Duodenal mucosa (tissue), 2 donors: ENCODE results near the gene PSMF1.
A peak's percentile ranks its signal among the peaks of the same experiment; 100 is the strongest.

Experiments
- H3K27ac ChIP-seq: one replicate; pipeline ENCODE4 v1.7.0; 2013; ENCODE audit warnings: low read depth, low read length
- H3K27me3 ChIP-seq, 2 donors: one replicate each; pipeline ENCODE4 v1.7.0; 2013; ENCODE audit warnings: low read length in 2 of 2, control low read depth in 1 of 2; ENCODE audit not compliant: insufficient read depth in 2 of 2, control insufficient read depth in 1 of 2
- H3K36me3 ChIP-seq, 2 donors: one replicate each; pipeline ENCODE4 v1.7.0; 2013; ENCODE audit warnings: low read length in 2 of 2, control low read depth in 1 of 2; ENCODE audit not compliant: insufficient read depth in 2 of 2, control insufficient read depth in 1 of 2
- H3K4me1 ChIP-seq, 2 donors: one replicate each; pipeline ENCODE4 v1.7.0; 2013; ENCODE audit warnings: low read length in 2 of 2, control low read depth in 1 of 2; ENCODE audit not compliant: insufficient read depth in 2 of 2, control insufficient read depth in 1 of 2
- H3K4me3 ChIP-seq, 2 donors: one replicate each; pipeline ENCODE4 v1.7.0; 2013; ENCODE audit warnings: low read length in 2 of 2, low read depth in 1 of 2
- H3K9ac ChIP-seq, 2 donors: one replicate each; pipeline ENCODE4 v1.7.0; 2013; ENCODE audit warnings: low read length in 2 of 2, low read depth in 1 of 2
- H3K9me3 ChIP-seq, 2 donors: one replicate each; pipeline ENCODE4 v1.7.0; 2013; ENCODE audit warnings: low read length in 2 of 2, control low read depth in 1 of 2; ENCODE audit not compliant: control insufficient read depth in 1 of 2

The PSMF1 gene

GRCh38 chr20:1185316-1185741, 66.9 kb downstream of the PSMF1 start:
- Histone ChIP-seq H3K9me3 (no peaks in the 10 kb centered on the region), H3K27me3 (peaks cover 0 to 5% of the 10 kb centered on the region in 2 donors), H3K9ac (no peak overlapping the region), H3K36me3 (no peaks in the 10 kb centered on the region), H3K27ac (no peak overlapping the region), H3K4me3 (peak overlapping the region; percentile 57 to 63), H3K4me1 (peaks cover 20 to 31% of the 10 kb centered on the region in 2 donors)

GRCh38 chr20:1185790-1186334, 67.5 kb downstream of the PSMF1 start:
- H3K9me3 ChIP-seq: no peaks in the 10 kb centered on the region
- peaks cover 0 to 5% of the 10 kb centered on the region in 2 donors for H3K27me3 ChIP-seq
- H3K36me3 ChIP-seq: no peaks in the 10 kb centered on the region
- H3K27ac ChIP-seq: no peak overlapping the region
- H3K4me1 ChIP-seq: peaks cover 20 to 31% of the 10 kb centered on the region in 2 donors
- H3K9ac ChIP-seq: no peak overlapping the region
- H3K4me3 ChIP-seq: peak overlapping the region; percentile 24 to 53

DNA sequence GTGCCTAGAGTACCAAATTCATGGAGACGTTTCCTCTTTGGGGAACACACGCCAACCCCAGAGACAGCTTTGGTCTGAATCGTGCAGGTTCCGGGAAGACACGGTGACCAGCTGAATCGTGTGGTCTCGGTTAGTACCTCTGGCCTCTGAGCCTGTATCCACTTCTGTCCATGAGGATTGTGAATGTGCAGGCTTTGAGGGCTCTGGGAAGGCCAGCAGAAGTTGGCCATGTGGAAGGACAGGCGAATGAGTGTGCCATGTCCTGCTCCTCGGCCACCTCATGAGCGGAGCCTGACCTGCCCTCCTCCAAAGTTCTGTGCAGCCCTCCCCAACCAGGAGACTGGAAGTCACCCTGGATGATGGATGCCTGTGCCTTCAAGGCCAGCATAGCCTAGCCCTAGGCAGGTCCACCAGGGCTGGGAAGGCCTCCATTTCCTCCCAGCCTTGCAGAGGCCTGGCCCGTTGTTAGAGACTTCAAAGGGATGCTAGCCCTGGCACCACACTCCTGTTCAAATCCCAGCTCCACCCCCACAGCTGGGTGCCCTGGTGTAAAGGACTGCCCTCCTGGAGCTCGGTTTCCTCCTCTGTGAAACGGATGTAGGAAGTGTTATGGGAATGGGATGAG, 68.1 kb downstream of the PSMF1 start:
- no peaks in the 10 kb centered on the region for H3K9me3 ChIP-seq
- peaks cover 0 to 5% of the 10 kb centered on the region in 2 donors for H3K27me3 ChIP-seq
- no peak overlapping the region for H3K27ac ChIP-seq
- H3K36me3 ChIP-seq: no peaks in the 10 kb centered on the region
- H3K9ac ChIP-seq: peak overlapping the region in 1 of 2 donors; percentile 16
- peak overlapping the region; percentile 24 to 53 for H3K4me3 ChIP-seq
- H3K4me1 ChIP-seq: peaks cover 20 to 31% of the 10 kb centered on the region in 2 donors

- no peaks in the 10 kb centered on the region for H3K9me3 ChIP-seq
- H3K27ac ChIP-seq: no peak overlapping the region
- H3K4me1 ChIP-seq: peaks cover 20 to 31% of the 10 kb centered on the region in 2 donors
- H3K36me3 ChIP-seq: no peaks in the 10 kb centered on the region
- peak overlapping the region in 1 of 2 donors; percentile 41 for H3K4me3 ChIP-seq
- H3K27me3 ChIP-seq: peaks cover 0 to 5% of the 10 kb centered on the region in 2 donors
- no peak overlapping the region for H3K9ac ChIP-seq
Measured at GRCh38 chr20:1187605-1188171, 69.3 kb downstream of the PSMF1 start.

DNA sequence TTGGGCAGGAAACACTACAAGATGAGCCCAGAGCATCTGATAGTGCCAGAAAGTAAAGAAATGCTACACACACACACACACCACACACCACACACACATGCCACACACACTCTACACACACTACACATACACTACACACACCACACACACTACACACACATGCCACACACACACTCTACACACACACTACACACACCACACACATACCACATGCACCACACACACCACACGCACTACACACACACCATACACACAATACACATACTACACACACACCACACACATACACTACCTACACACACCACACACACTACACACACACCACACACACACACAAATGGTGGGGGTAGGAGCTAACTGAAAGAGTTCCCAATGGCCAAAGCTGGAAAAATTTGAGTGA, 69.9 kb downstream of the PSMF1 start:
- no peaks in the 10 kb centered on the region for H3K36me3 ChIP-seq
- no peaks in the 10 kb centered on the region for H3K9me3 ChIP-seq
- no peak overlapping the region for H3K9ac ChIP-seq
- H3K27ac ChIP-seq: no peak overlapping the region
- H3K4me1 ChIP-seq: peaks cover 20 to 31% of the 10 kb centered on the region in 2 donors
- peaks cover 0 to 5% of the 10 kb centered on the region in 2 donors for H3K27me3 ChIP-seq
- no peak overlapping the region for H3K4me3 ChIP-seq

- Histone ChIP-seq H3K36me3 (no peaks in the 10 kb centered on the region), H3K9me3 (no peaks in the 10 kb centered on the region), H3K4me1 (peaks cover 20 to 25% of the 10 kb centered on the region in 2 donors), H3K9ac (no peak overlapping the region), H3K27ac (no peak overlapping the region), H3K4me3 (no peak overlapping the region), H3K27me3 (no peaks in the 10 kb centered on the region)
Measured at GRCh38 chr20:1189827-1190226, 71.4 kb downstream of the PSMF1 start.

- Histone ChIP-seq H3K4me1 (peaks cover 24 to 31% of the 10 kb centered on the region in 2 donors), H3K4me3 (no peak overlapping the region), H3K27me3 (no peaks in the 10 kb centered on the region), H3K9me3 (no peaks in the 10 kb centered on the region), H3K36me3 (no peaks in the 10 kb centered on the region), H3K27ac (no peak overlapping the region), H3K9ac (no peak overlapping the region)
Measured at GRCh38 chr20:1190847-1191246, 72.4 kb downstream of the PSMF1 start.

DNA sequence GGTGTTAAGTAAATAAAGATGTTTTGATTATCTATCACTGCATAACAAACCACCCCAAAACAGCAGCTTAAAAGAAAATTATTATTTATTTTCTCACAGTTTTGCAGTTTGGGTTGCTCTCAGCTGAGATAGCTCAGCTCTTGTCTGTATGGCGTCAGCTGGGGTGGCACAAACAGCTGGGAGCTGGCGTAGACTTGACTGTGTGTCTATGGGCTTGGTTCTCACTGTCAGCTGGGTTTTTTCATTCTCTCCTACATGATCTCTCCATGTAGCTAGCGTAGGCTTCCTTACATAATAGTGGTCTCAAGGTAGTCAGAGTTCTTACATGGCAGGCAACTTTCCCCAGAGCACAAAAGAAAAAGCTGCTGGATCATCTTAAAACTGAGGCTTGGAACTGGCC, 72.9 kb downstream of the PSMF1 start:
- Histone ChIP-seq H3K9ac (no peak overlapping the region), H3K27me3 (no peaks in the 10 kb centered on the region), H3K4me1 (peaks cover 20 to 27% of the 10 kb centered on the region in 2 donors), H3K9me3 (no peaks in the 10 kb centered on the region), H3K27ac (no peak overlapping the region), H3K4me3 (no peak overlapping the region), H3K36me3 (no peaks in the 10 kb centered on the region)

DNA sequence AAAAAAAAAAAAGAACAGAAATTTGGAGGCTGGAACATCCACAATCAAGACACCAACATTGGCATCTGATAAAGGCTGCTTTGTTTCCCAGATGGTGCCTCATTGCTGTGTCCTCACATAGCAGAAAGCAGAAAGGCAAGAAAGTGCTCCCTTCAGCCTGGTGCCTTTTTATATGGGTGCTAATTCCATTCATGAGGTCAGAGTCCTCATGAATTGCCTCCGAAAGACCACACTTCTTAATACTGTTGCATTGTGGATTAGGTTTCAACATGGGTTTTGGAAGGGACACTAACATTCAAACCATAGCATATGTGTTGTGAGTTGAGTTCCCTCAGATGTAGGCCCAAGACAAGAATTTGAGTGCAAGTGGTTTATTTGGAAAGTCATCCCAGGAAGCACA, 76.8 kb downstream of the PSMF1 start:
- H3K9me3 ChIP-seq: peaks cover 0 to 2% of the 10 kb centered on the region in 2 donors
- no peak overlapping the region for H3K4me3 ChIP-seq
- H3K27ac ChIP-seq: no peak overlapping the region
- H3K4me1 ChIP-seq: peaks cover 5 to 7% of the 10 kb centered on the region in 2 donors
- no peaks in the 10 kb centered on the region for H3K27me3 ChIP-seq
- no peak overlapping the region for H3K9ac ChIP-seq
- H3K36me3 ChIP-seq: no peaks in the 10 kb centered on the region

- no peaks in the 10 kb centered on the region for H3K36me3 ChIP-seq
- H3K27ac ChIP-seq: no peak overlapping the region
- H3K4me3 ChIP-seq: no peak overlapping the region
- no peak overlapping the region for H3K9ac ChIP-seq
- peaks cover 5 to 7% of the 10 kb centered on the region in 2 donors for H3K4me1 ChIP-seq
- no peaks in the 10 kb centered on the region for H3K27me3 ChIP-seq
- H3K9me3 ChIP-seq: peaks cover 0 to 2% of the 10 kb centered on the region in 2 donors
Measured at GRCh38 chr20:1196634-1197033, 78.2 kb downstream of the PSMF1 start.
